Esophagus squamous epithelium (tissue), 4 donors: ENCODE results near the gene THPO.
A peak's percentile ranks its signal among the peaks of the same experiment; 100 is the strongest.

ENCODE experiments used
- CTCF ChIP-seq, 6 experiments: fragments of 450-650 bp in 4 of 6; fragments of 200-600 bp in 2 of 6; sonication (generic) in 2 of 6; IDR thresholded peaks; one replicate each; pipeline ENCODE4 v1.5.1; 2016 to 2019; ENCODE audit warnings: antibody characterized with exemption in 6 of 6, mild to moderate bottlenecking in 4 of 6, moderate library complexity in 4 of 6
- POLR2A ChIP-seq, 4 donors: fragments of 450-650 bp; IDR thresholded peaks; one replicate each; pipeline ENCODE4 v1.6.1; 2017; ENCODE audit warnings: antibody characterized with exemption in 4 of 4, mild to moderate bottlenecking in 4 of 4, moderate library complexity in 3 of 4

DNA sequence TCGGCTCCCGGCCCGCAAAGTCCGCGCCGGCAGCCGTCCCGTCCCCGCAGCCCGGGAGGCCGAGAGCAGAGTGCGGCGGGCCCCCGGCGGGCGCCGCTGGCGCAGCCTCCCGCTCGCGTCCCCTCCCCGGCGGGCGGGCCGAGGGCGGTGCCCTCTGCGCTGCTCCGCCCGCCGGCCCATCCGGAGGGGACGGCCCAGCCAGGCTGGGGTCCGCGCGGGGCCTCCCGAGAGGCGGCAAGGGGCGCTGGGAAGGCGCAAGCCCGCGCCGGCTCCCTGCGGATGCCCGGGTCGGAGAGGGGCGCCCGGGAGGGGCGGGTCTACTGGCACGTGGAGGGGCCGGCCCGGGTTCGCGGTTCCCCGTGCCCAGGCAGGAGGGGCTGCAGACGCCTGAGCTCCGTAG, 16.5 kb downstream of the THPO start, which contains the start of the genes CLCN2 and POLR2H:
- TF ChIP-seq POLR2A (IDR thresholded peaks at IDR 0.05) (peak in 2 of 4 donors; percentile 62 to 84), CTCF (IDR thresholded peaks at IDR 0.05) (no peak)
